GM19328 (cell line): ENCODE measurements around the gene WDR5B.
A peak's percentile ranks its signal among the peaks of the same experiment; 100 is the strongest.

Experiments
- ATAC-seq: cut with Tn5 transposase; IDR thresholded peaks from one replicate; pipeline ENCODE4 v1.9.1; 2021; ENCODE audit warnings: mild to moderate bottlenecking, moderate library complexity; ENCODE audit not compliant: unreplicated experiment

Gene WDR5B

DNA sequence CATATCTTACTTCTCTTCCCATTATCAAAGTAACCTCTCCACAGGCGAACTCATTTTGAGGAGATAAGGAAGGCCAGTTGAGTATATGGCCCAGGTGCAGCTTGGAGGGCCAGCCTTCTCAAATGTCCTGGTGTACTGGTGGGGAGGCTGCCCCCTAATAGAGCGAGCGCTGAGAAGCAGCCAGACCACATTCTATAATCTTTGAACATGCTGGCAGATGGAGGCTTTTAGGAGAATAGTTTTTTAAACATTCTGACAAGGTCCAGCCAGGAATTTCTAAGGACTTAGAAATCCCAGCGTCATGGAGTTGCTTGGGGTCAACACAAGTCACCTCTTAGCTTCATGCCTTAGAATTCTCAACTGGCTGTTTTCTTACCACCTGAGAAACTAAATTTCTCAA, 5.8 kb downstream of the WDR5B start:
- ATAC-seq: no peak

- ATAC-seq: no peak
These were observed 6.4 kb downstream of the WDR5B start for GRCh38 chr3:122409446-122409845.

DNA sequence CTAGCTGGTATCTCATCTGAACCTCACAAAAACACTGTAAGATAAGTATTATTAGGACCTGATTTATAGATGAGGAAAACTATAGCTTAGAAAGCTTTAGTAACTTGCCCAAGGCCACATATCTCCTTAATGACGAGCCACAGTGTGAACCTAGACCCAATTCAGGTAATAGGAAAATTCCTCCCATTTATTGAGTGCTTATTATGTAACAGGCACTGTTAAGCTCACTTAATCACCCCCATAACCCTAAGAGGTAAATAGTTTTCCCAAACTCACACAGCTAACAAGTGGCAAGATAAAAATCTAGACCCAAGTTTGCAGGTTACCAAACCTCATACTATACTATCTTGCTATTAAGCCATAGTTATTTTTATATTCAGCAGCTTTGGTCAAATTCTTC, 7.9 kb downstream of the WDR5B start:
- ATAC-seq: no peak

- no peak for ATAC-seq
These were observed 9.7 kb downstream of the WDR5B start for GRCh38 chr3:122406198-122406597.

- no peak for ATAC-seq
These were observed 10.8 kb downstream of the WDR5B start for GRCh38 chr3:122405015-122405414.

DNA sequence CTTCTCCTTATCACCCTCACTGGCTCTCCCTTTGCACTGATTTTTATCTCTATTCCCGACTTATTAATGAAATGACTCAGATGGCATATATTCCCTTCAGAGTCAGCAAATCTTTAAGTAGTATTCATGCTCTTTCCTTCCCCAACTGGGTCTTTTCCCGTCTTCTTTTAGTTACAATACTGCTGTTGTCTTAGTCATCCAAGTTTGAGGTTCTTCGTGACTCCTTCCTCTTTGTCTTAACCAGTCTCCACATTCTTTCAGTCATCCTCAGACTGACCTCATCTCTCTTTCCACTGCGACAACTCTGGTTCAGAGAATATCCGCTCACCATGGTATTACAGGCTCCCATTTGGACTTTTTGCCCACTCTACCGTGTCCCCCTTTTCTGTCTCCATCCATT, 12.4 kb downstream of the WDR5B start:
- ATAC-seq: no peak

DNA sequence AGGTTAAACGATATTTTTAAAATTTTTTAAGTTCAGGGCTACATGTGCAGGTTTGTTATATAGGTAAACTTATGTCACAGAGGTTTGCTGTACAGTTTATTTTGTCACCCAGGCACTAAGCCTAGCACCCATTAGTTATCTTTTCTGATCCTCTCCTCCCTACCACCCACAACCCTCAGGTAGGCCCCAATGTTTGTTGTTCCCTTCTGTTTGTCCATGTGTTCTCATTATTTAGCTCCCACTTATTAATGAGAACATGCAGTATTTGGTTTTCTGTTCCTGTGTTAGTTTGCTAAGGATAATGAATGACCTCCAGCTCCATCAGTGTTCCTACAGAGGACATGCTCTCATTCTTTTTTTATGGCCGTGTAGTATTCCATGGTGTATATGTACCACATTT, 16.9 kb downstream of the WDR5B start:
- no peak for ATAC-seq

GRCh38 chr3:122397201-122397600, 18.7 kb downstream of the WDR5B start:
- no peak for ATAC-seq

GRCh38 chr3:122396511-122396910, 19.4 kb downstream of the WDR5B start:
- ATAC-seq: no peak

DNA sequence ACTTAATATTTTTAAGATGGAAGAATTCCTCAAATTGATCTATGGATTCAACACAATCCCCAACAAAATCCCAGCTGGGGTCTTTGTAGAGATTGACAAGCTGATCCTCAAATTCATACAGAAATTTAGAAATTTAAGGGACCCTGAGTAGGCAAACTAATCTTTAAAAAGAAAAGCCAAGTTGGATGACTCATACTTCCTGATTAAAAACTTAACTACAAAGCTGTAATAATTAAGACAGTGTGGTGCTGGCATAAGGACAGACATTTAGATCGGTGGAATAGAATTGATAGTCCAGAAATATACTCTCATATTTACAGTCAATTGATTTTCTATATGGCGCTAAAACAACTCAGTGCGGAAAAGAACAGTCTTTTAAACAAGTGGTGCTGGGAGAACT, 20.3 kb downstream of the WDR5B start:
- no peak for ATAC-seq

DNA sequence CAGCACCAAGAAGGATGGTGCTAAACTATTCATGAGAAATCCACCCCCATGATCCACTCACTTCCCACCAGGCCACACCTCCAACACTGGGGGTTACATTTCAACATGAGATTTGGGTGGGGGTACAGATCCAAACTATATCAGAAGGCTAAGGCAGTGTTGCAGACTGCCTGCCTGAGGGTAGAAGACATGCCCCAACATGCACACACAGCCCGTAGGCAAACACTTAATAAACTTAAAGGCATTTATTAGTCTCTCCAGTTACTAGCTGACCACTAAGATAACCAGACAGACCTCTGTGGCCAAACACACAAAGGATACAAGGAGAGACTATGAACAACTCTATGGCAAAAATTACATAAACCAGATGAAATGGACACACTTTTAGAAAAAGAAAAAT, 21.7 kb downstream of the WDR5B start:
- no peak for ATAC-seq

- ATAC-seq: no peak
These were observed 22.7 kb downstream of the WDR5B start for GRCh38 chr3:122392868-122393844.

- ATAC-seq: no peak
These were observed 24.0 kb downstream of the WDR5B start for GRCh38 chr3:122391681-122392446.

- no peak for ATAC-seq
These were observed 25.2 kb downstream of the WDR5B start for GRCh38 chr3:122390665-122391064.

- ATAC-seq: no peak
These were observed 26.0 kb downstream of the WDR5B start for GRCh38 chr3:122389892-122390291.

GRCh38 chr3:122389197-122389596, 26.7 kb downstream of the WDR5B start:
- no peak for ATAC-seq

- ATAC-seq: no peak
These were observed 28.2 kb downstream of the WDR5B start for GRCh38 chr3:122387709-122388108.

GRCh38 chr3:122383771-122384697, 31.8 kb downstream of the WDR5B start, which contains the start of gene FAM162A:
Gene FAM162A, plus strand, starts transcription at chr3:122384182. Its CDS starts 84 bp downstream, at chr3:122384266.
- ATAC-seq: peak; percentile 94

DNA sequence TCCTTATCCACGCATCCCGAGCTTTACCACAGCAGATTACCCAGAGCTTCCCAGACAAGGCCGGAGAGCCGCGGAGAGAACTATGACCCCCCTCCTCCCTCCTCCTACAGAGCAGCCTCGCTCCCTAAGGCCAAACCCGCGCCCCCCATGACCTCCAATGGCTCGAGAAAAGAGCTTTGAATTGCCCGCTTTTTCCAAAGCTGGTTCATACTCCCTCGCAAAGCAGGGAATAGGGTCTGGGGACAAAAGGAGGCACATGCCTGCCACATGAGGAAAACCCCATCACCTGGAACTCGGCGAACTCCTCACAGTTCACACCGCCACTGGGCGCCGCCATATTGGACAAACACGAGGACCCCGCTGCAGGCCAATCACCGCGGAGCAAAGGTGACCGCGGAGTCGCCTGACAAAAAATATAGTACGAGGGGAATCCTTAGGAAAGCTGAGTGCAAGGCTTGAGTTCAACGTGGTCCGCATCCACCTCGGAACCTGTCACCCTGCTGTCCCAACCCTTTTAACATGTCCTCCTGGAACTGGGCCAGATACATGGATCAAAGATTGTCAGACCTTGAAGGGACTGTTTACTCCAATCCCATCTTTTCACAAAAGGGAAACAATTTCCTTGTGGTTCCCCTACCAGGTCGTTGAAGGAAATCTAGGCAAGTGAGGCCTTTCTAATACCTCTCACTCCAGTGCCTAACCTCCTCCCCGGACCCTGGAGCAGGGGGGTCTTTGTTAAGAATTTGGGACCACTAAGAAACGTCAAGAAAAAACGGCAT, 32.8 kb downstream of the WDR5B start, which contains the start of gene MIX23:
Gene MIX23 (minus strand): TSS at position 344 of the 779 bp plus-strand sequence. CDS start 7 bp downstream, at position 337.
- ATAC-seq: no peak

DNA sequence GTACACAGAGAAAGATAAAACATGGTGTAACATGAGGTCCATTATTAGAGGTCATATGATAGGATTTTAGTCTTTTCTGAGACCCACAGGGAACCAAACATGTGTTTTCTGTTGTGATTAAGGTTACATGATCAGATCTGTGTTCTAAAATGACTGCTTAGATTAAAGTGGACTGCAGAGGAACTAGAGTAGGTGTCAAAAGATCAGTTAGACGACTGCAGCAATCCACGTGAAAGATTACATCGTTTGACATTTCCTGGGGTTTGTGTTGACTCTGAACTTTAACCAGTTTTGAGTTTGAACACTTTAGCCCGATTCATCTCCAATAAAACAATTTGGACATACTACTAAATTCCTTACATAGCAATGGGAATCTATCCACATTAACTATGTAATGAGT, 37.9 kb downstream of the WDR5B start:
- no peak for ATAC-seq
